HG03342 (cell line): ENCODE results near the gene COQ8B.

Experiments
- ATAC-seq: cut with Tn5 transposase; IDR thresholded peaks from one replicate; pipeline ENCODE4 v1.9.1; 2021; ENCODE audit warnings: mild to moderate bottlenecking, moderate library complexity; ENCODE audit not compliant: unreplicated experiment

The COQ8B gene

GRCh38 chr19:40693150-40693788 lies 23.4 kb downstream of the COQ8B start:
- no peak for ATAC-seq

GRCh38 chr19:40692212-40692551 lies 24.5 kb downstream of the COQ8B start:
- ATAC-seq, result no peak

- no peak for ATAC-seq
Measured at GRCh38 chr19:40691421-40692211, 25.1 kb downstream of the COQ8B start.

GRCh38 chr19:40690693-40691420 lies 25.8 kb downstream of the COQ8B start:
- peak; percentile 52 for ATAC-seq

GRCh38 chr19:40690050-40690692 lies 26.5 kb downstream of the COQ8B start, which contains the start of gene NUMBL:
NUMBL (minus strand) TSS chr19:40690651; CDS start chr19:40690483, 168 bp downstream.
- peak; percentile 20 for ATAC-seq

GRCh38 chr19:40689339-40690049 lies 27.2 kb downstream of the COQ8B start:
- no peak for ATAC-seq

GRCh38 chr19:40688987-40689338 lies 27.7 kb downstream of the COQ8B start:
- no peak for ATAC-seq

GRCh38 chr19:40688309-40688708 lies 28.4 kb downstream of the COQ8B start:
- no peak for ATAC-seq

- no peak for ATAC-seq
Measured at GRCh38 chr19:40687525-40688016, 29.1 kb downstream of the COQ8B start.

GRCh38 chr19:40686882-40687524 lies 29.7 kb downstream of the COQ8B start:
- no peak for ATAC-seq

- no peak for ATAC-seq
Measured at GRCh38 chr19:40685563-40685962, 31.1 kb downstream of the COQ8B start.

GRCh38 chr19:40685016-40685526 lies 31.6 kb downstream of the COQ8B start:
- ATAC-seq, result no peak

- no peak for ATAC-seq
Measured at GRCh38 chr19:40684280-40684679, 32.4 kb downstream of the COQ8B start.

GRCh38 chr19:40683437-40683836 lies 33.2 kb downstream of the COQ8B start:
- ATAC-seq, result no peak

- no peak for ATAC-seq
Measured at GRCh38 chr19:40682431-40682964, 34.2 kb downstream of the COQ8B start.

GRCh38 chr19:40681039-40681438 lies 35.6 kb downstream of the COQ8B start:
- ATAC-seq, result no peak

- ATAC-seq, result no peak
Measured at GRCh38 chr19:40677156-40677555, 39.5 kb downstream of the COQ8B start.

GRCh38 chr19:40674291-40674690 lies 42.4 kb downstream of the COQ8B start:
- ATAC-seq, result no peak

GRCh38 chr19:40673397-40673796 lies 43.3 kb downstream of the COQ8B start:
- no peak for ATAC-seq
